Activated T-cell treated with anti-CD3 and anti-CD28 coated beads, Interleukin-2, amount 50 U/mL, for 48 hours (primary cell): ENCODE results near the gene GRIK5.
"Not testable (repeated sequence)": the region's sequence is repeated elsewhere in the genome, so short reads cannot be mapped to it uniquely, and the experiment has no call there.

Experiments
- DNase-seq, 2 experiments: peaks; one replicate each; pipeline ENCODE4 v3.0.0-alpha.2; 2020

Gene GRIK5

GRCh38 chr19:42045575-42045974, 24.4 kb downstream of the GRIK5 start:
- no peak for DNase-seq

DNA sequence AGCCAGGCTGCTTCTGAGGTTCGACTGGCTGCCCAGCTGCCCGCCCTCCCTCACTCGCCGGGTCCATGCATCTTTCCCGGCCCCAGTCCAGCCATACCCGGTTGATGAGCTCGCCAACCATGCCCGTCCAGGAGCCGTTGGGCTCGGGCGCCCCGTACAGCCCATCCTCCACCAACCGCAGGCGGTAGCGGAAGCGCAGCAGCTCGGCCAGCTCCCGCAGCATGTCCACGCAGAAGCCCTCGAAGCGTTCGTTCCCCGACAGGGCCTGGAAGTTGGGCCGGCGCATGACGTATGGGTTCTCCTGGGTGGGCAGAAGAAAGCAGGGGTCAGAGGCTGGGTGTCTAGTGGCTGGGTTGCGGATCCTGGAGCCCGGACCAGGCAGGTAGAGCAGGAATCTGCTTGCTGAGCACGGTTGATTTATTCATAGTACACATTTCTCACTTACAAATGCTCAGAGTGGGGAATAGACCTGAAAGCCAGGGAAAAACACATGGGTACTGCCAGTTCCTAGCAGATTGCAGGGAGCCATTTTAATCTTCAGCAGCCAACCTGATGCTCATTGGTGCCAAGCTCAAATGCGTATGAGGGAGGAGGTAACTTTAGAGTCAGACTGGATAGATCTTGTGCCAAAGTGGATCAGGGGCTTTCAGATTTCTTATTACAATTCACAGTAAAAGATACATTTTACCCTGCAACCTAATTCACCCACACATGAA, 27.4 kb downstream of the GRIK5 start:
- DNase-seq, result no peak

GRCh38 chr19:42040491-42040890, 29.5 kb downstream of the GRIK5 start:
- not testable (repeated sequence) for DNase-seq

GRCh38 chr19:42040031-42040430, 30.0 kb downstream of the GRIK5 start:
- DNase-seq, result no peak

GRCh38 chr19:42038666-42039065, 31.3 kb downstream of the GRIK5 start:
- DNase-seq, result no peak

DNA sequence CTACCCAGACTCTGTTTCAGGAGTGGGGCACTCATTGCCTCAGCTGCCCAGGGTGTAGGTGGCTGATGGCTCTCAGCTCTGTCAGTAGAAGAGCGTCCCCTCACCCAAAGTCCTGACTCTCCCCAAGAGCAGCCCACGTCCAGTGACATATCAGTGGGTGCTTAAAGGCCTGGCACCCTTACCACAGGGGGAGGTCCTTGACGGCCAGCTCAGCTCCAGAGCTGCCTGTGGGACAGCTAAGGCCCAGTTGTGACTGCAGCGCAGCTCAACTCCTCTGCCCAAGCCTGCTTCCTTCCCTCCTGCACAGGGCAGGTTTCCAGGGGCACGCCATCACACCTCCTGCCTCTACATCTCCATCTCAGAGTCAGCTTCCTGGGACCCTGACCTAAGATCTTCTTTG, 32.4 kb downstream of the GRIK5 start:
- DNase-seq, result no peak

DNA sequence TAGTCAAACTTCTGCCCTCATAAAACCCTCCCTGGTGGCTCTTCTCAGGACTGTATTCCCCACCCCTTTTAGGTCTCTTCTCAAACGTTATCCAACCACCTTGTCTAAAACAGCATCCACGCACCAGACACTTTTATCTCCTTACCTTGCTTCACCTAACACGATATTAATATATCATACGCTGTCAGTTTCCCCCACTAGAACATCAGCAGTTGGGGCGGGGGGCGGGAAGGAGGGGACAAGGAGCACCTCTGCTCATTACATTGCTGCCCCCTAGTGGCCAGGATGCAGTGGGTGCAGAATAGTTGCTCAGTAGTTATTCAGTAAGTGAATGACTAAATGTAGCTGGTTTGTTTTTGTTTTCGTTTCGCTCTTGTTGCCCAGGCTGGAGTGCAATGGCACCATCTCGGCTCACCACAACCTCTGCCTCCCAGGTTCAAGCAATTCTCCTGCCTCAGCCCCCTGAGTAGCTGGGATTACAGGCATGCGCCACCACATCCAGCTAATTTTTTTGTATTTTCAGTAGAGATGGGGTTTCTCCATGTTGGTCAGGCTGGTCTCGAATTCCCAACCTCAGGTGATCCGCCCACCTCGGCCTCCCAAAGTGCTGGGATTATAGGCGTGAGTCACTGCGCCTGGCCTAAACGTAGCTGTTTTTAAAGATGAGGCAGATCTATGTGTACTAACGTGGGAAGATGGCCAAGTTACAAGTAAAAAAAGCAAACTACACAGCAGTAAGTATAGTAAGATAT, 35.2 kb downstream of the GRIK5 start:
- DNase-seq, result peak; percentile 64 to 65

GRCh38 chr19:42033413-42033812, 36.6 kb downstream of the GRIK5 start:
- DNase-seq, result no peak

- no peak for DNase-seq
Observed at GRCh38 chr19:42032431-42032830, 37.6 kb downstream of the GRIK5 start.

- no peak for DNase-seq
Observed at GRCh38 chr19:42030645-42031440, 39.2 kb downstream of the GRIK5 start.

DNA sequence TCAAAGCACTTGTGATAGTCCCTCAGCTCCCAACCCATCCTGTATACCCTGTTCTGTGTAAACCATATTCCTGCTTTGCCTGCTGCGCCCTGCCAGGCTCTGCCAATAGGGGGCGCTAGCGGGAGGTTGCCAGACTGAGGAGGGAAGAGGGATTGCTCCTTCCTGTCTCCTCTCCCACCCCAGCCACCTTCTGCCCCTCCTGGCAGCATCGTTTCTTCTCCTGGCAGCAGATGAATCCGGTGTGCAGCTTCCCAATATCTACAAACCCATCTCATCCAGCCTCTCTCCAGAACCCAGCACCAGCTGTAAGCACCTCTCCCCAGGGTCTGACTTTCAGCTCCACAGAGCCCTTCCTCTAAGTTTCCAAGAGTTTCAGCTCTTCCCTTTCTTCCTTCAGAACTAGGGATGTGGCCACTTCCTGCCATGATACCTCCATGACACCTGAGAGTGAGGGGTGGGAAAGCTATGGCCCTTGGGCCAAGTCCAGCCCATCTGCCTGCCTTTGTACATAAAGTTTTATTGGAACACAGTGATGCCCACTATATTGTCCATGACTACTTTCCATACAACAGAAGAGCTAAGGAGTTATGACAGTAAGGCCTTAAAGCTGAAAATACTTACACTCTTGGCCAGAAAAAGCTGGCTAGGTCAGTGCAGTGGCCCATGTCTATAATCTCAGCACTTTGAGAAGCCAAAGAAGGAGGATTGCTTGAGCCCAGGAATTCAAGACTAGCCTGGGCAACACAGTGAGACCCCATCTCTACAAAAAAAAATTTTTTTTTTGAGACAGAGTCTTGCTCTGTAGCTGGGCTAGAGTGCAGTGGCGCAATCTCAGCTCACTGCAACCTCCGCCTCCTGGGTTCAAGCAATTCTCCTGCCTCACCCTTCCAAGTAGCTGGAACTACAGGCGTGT, 41.4 kb downstream of the GRIK5 start:
- DNase-seq, result peak; percentile 67 to 70

DNA sequence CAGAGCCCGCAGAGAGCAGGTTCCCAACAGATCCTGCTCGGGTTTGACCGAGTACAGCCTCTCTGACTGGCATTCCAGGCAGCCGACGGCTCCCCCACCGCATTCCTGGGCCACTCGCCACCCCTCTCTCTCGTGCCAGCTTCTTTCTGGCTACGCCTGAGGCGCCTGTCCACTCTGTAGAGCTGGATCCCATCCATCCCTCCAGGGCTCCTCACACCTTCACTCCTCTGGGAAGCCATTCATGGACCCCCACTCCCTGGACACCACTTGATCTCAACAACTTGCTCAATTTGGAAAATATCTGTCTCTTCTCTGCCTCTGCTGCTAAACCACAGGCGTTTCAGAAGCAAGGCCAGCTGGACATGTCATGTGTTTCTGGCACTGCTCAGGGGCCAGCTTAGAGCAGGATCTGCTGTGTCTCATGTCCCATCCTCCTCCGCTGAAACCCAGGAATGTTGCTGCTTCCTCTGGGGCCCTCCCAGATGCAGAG, 45.3 kb downstream of the GRIK5 start:
- no peak for DNase-seq

DNA sequence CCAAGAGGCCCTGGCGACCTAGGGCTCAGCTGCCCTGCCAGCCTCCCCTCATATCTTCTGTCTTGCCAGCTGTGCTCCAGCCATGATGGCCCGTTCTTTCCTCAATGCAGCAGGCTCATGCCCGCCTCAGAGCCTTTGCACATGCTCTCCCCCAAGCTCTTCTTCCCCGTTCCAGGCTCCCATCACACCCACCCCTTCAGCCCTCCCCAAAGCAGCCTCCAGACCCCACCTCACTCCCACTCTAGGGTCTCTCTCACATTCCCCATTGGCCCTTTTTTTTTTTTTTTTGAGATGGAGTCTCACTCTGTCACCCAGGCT, 46.1 kb downstream of the GRIK5 start:
- no peak for DNase-seq

- DNase-seq, result peak; percentile 45 to 56
Observed at GRCh38 chr19:42023121-42023942, 46.7 kb downstream of the GRIK5 start.

GRCh38 chr19:42022616-42023015, 47.4 kb downstream of the GRIK5 start:
- DNase-seq, result no peak

DNA sequence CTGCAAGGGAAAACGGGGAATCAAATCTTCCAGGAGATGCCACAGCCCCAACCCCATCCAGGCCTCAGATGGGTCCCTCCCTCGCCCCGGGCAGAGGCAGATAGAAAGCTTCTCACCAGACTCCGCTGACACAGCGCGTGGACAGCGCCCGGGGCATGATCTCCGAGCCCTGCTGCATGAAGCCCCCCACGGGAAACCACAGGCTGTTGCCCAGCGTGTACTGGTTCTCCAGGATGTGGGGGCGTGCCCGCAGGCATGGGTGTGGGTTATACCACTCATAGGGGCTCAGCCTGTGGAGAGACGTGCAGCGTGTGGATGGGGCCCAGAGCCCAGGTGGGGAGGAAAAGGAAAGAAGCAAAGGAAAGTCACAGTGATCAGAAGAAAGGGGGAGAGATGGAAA, 48.8 kb downstream of the GRIK5 start:
- DNase-seq, result no peak

DNA sequence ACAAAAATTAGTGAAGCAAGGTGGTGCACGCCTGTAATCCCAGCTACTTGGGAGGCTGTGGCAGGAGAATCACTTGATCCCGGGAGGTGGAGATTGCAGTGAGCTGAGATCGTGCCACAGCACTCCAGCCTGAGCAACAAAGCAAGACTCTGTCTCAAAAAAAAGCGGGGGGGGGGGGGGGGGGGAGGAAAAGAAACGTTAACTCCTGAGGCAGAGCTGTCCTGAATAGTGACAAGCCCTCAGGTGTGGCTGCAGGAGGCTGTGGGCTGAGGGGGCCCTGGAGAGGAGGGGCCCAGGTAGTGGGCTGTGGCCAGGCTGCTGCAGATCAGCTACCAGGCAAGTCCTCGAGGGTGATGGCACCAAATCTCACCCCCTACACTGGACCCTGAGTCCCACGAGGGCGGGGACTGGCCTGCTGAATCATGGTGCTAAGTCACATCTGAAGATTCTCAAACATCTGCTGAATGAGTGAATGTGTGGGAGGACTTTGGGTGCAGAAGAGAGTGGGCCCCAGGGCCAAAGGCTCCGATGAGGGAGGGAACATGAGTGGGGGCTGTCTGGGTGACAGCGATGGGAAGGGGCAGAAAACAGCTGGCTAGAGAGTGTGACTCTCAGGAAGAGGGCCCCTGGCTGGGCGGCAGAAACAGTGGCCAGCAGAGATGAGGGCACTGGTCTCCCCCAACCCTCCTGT, 51.4 kb downstream of the GRIK5 start:
- peak in 1 of 2 experiments; percentile 24 for DNase-seq

DNA sequence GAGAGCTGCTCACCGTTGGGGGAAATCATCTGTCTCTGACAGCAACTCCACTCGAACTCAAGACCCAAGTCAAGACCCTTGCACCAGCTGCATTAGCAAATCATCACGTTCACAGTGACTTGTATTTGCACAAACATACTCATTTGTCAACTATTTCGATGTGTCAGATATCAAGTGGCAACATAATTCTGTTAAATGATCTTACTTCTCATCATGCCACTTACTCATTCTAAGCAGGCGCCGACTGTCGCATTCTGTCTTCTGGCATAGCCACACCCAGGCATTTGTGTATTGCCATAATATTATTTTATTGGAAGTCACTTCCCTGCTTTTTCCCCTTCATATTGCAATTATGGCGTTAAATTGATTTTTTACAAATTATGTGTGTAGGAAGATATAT, 53.0 kb downstream of the GRIK5 start:
- no peak for DNase-seq

DNA sequence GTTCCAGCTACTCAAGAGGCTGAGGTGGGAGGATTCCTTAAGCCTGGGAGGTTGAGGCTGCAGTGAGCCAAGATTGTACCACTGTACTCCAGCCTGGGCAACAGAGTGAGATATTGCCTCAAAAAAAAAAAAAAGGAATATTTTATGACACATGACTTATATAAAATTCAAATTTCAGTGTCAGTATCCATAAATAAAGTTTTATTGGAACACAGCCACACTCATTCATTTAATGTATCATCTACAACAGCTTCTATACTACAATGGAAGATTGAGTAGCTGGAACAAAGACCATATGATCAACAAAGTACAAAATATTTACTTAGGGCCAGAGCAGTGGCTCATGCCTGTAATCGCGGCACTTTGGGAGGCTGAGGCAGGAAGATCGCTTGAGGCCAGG, 57.3 kb downstream of the GRIK5 start:
- DNase-seq, result not testable (repeated sequence)

DNA sequence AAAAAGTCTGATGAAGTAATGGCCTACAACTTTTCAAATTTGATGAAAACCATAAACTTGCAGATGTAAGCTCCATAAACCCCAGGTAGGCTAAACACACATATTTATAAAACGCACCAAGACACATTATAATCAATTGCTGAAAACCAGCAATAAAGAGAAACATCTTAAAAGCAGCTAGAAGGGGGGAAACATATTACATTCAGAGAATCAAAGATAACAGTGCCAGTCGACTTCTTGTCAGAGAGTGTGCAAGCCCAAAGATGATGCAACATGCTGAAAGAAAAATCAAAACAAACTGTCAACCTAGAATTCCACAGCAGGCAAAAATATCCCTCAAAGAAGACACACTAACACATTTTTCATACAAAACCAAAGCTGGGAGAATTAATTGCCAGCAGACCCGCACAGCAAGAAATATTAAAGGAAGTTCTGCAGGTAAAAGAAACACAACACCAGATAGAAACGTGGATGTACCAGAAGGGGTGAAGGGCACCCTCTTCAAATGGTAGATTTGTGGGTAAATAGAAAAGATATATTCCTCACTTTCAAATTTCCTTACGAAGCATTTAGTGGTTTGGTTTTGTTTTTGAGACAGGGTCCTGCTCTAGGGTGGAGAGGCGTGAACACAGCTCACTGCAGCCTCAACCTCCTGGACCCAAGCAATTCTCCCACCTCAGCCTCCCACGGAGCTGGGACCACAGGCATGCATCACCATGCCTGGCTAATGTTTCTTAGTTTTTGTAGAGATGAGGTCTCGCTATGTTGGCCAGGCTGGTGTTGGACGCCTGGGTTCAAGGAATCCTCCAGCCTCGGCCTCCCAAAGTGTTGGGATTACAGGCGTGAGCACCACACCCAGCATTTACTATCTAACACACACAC, 59.5 kb downstream of the GRIK5 start:
- DNase-seq, result no peak
